Calu3 (cell line): Measurements from ENCODE around the gene MAP4K1. TPM values are rescaled to one million over a fixed set of nuclear protein-coding genes. Genes with fewer than 3 reads are reported as not detected.

Experiments
- BruUV-seq: library from RNA; stranded (reverse); fragments of 400-500 nt; replicated peaks from 2 replicates; lab custom pipeline; 2021; lab: Mats Ljungman, UMichigan
- CTCF ChIA-PET: fragments of 300-600 bp; sonication (Branson Sonifier 250); formaldehyde crosslinking; loops from one replicate; lab custom pipeline; 2022; ENCODE audit warnings: antibody characterized with exemption; lab: Charles Lee
- DNase-seq: peaks from one replicate; pipeline ENCODE4 v3.0.0; 2022
- H3K27ac Mint-ChIP-seq: one replicate; pipeline ENCODE4 v1.8.0; 2022; ENCODE audit warnings: mixed read lengths; ENCODE audit not compliant: unreplicated experiment
- H3K27me3 Mint-ChIP-seq: one replicate; pipeline ENCODE4 v1.8.0; 2022; ENCODE audit warnings: mixed read lengths; ENCODE audit not compliant: unreplicated experiment
- H3K36me3 Mint-ChIP-seq: one replicate; pipeline ENCODE4 v1.8.0; 2022; ENCODE audit warnings: mild to moderate bottlenecking, moderate library complexity, mixed read lengths; ENCODE audit not compliant: insufficient read depth, unreplicated experiment
- H3K4me1 Mint-ChIP-seq: one replicate; pipeline ENCODE4 v1.8.0; 2022; ENCODE audit warnings: mild to moderate bottlenecking, low read depth, mixed read lengths; ENCODE audit not compliant: unreplicated experiment
- H3K4me3 Mint-ChIP-seq: one replicate; pipeline ENCODE4 v1.8.0; 2022; ENCODE audit warnings: mild to moderate bottlenecking, low read depth, moderate library complexity, mixed read lengths; ENCODE audit not compliant: unreplicated experiment
- H3K9me3 Mint-ChIP-seq: one replicate; pipeline ENCODE4 v1.8.0; 2022; ENCODE audit warnings: low read depth, mixed read lengths; ENCODE audit not compliant: unreplicated experiment
- intact Hi-C: fragments of 100-400 bp; cut with micrococcal nuclease; formaldehyde crosslinking; loops from one replicate; pipeline ENCODE4 v1.10.0; 2022; ENCODE audit not compliant: unreplicated experiment
- total RNA-seq: library from RNA; stranded (reverse); gene quantifications from 2 replicates; pipeline ENCODE4 v1.2.3, GENCODE V29; 2022
- TF ChIP-seq, protein P1 (sequence below): fragments of 200-600 bp; IDR thresholded peaks from one replicate; pipeline ENCODE4 v1.8.0; 2022; ENCODE audit warnings: antibody characterized with exemption; ENCODE audit not compliant: unreplicated experiment

Gene MAP4K1
- total RNA-seq, 1 experiment from 2014 or later, result not detected

- TF ChIP-seq, protein P1, sequence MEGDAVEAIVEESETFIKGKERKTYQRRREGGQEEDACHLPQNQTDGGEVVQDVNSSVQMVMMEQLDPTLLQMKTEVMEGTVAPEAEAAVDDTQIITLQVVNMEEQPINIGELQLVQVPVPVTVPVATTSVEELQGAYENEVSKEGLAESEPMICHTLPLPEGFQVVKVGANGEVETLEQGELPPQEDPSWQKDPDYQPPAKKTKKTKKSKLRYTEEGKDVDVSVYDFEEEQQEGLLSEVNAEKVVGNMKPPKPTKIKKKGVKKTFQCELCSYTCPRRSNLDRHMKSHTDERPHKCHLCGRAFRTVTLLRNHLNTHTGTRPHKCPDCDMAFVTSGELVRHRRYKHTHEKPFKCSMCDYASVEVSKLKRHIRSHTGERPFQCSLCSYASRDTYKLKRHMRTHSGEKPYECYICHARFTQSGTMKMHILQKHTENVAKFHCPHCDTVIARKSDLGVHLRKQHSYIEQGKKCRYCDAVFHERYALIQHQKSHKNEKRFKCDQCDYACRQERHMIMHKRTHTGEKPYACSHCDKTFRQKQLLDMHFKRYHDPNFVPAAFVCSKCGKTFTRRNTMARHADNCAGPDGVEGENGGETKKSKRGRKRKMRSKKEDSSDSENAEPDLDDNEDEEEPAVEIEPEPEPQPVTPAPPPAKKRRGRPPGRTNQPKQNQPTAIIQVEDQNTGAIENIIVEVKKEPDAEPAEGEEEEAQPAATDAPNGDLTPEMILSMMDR, result no peak
- peak overlapping the region; percentile 25 for H3K4me3 Mint-ChIP-seq
- peaks cover 66% of the 10 kb centered on the region for H3K27me3 Mint-ChIP-seq
- no peak overlapping the region for H3K27ac Mint-ChIP-seq
- no peaks in the 10 kb centered on the region for H3K4me1 Mint-ChIP-seq
- CTCF ChIA-PET, result no interaction called here
- H3K9me3 Mint-ChIP-seq, result no peaks in the 10 kb centered on the region
- no peaks in the 10 kb centered on the region for H3K36me3 Mint-ChIP-seq
- no peak for DNase-seq
- intact Hi-C loops, result no loop called here
- no TSS peak for BruUV-seq
These were observed 52.1 kb downstream of the MAP4K1 start for GRCh38 chr19:38565691-38566105.

DNA sequence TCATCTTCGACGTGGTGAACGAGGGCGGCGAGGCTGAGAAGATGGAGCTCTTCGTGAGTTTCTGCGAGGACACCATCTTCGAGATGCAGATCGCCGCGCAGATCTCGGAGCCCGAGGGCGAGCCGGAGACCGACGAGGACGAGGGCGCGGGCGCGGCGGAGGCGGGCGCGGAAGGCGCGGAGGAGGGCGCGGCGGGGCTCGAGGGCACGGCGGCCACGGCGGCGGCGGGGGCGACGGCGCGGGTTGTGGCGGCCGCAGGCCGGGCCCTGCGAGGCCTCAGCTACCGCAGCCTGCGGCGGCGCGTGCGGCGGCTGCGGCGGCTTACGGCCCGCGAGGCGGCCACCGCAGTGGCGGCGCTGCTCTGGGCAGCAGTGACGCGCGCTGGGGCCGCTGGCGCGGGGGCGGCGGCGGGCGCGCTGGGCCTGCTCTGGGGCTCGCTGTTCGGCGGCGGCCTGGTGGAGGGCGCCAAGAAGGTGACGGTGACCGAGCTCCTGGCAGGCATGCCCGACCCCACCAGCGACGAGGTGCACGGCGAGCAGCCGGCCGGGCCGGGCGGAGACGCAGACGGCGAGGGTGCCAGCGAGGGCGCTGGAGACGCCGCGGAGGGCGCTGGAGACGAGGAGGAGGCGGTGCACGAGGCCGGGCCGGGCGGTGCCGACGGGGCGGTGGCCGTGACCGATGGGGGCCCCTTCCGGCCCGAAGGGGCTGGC is 52.6 kb downstream of the MAP4K1 start:
- no TSS peak for BruUV-seq
- H3K9me3 Mint-ChIP-seq, result no peaks in the 10 kb centered on the region
- H3K27ac Mint-ChIP-seq, result no peak overlapping the region
- peaks cover 60% of the 10 kb centered on the region for H3K27me3 Mint-ChIP-seq
- intact Hi-C loops, result no loop called here
- TF ChIP-seq, protein P1, result no peak
- H3K4me3 Mint-ChIP-seq, result peak overlapping the region; percentile 25
- peak; percentile 57 for DNase-seq
- CTCF ChIA-PET, result no interaction called here
- no peaks in the 10 kb centered on the region for H3K4me1 Mint-ChIP-seq
- no peaks in the 10 kb centered on the region for H3K36me3 Mint-ChIP-seq

DNA sequence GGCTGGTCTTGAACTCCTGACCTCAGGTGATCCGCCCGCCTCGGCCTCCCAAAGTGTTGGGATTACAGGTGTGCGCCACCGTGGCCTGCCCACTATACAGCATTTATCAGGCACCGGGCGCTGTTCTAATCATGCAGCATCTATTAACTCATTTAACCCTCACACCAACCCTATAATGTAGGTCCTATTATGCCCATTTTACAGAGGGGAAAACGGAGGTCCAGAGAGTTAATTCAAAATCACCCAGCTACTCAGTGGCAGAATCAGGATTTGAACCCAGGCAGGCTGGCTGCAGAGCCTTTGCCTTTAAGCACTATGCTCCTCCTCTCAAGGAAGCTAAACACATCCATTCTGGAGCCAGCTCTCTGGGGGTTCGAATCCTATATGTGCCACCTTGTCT is 54.3 kb downstream of the MAP4K1 start:
- Mint-ChIP-seq H3K4me1 (no peaks in the 10 kb centered on the region), H3K9me3 (no peaks in the 10 kb centered on the region), H3K27me3 (peaks cover 57% of the 10 kb centered on the region), H3K4me3 (no peak overlapping the region), H3K36me3 (no peaks in the 10 kb centered on the region), H3K27ac (no peak overlapping the region)
- TF ChIP-seq, protein P1, result no peak
- BruUV-seq, result no TSS peak
- no peak for DNase-seq
- CTCF ChIA-PET, result no interaction called here
- intact Hi-C loops, result no loop called here

DNA sequence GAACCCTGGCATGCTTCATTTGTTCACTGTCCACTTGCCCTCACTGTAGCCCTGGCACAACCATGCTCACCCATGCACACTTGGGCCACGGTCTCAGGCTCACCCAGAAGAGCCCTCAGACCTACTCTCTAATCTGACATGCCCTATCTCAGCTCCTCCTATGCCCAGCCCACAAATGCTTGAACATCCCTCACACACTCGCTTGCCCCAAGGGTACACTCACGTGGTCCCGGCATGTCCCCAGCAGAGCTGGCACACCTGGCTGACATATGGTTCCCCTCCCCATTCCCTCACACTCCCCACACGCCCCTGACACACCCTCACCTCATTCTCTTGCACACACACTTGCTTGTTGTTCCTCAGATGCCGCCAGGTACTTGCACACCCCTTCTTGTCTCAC is 55.7 kb downstream of the MAP4K1 start:
- Mint-ChIP-seq H3K4me3 (no peak overlapping the region), H3K4me1 (peaks cover 6% of the 10 kb centered on the region), H3K27ac (no peak overlapping the region), H3K36me3 (no peaks in the 10 kb centered on the region), H3K9me3 (no peaks in the 10 kb centered on the region), H3K27me3 (peaks cover 43% of the 10 kb centered on the region)
- TF ChIP-seq, protein P1, result no peak
- CTCF ChIA-PET, result interaction anchor here (0.5 kb wide), 1 partner anchor 771 kb away, joined by 4 read pairs; no protein-coding TSS in a partner anchor
- DNase-seq, result no peak
- intact Hi-C loops, result no loop called here
- no TSS peak for BruUV-seq
